A172 (cell line): ENCODE data around the gene ESX1. TPM values are rescaled to one million over a fixed set of nuclear protein-coding genes. Genes with fewer than 3 reads are reported as not detected.
"Not testable (repeated sequence)": the region's sequence is repeated elsewhere in the genome, so short reads cannot be mapped to it uniquely, and the experiment has no call there.

Experiments
- DNase-seq: peaks from one replicate; pipeline ENCODE4 v3.0.0-alpha.2; 2015; ENCODE audit warnings: low spot score
- total RNA-seq: library from RNA; depleted of rRNA; stranded (reverse); fragments of >200 nt; shearing (Covaris generic); gene quantifications from 2 replicates; pipeline ENCODE4 v1.2.3, GENCODE V29; 2014; rRNA removed

The ESX1 gene
- total RNA-seq: not detected in 2 replicates

DNA sequence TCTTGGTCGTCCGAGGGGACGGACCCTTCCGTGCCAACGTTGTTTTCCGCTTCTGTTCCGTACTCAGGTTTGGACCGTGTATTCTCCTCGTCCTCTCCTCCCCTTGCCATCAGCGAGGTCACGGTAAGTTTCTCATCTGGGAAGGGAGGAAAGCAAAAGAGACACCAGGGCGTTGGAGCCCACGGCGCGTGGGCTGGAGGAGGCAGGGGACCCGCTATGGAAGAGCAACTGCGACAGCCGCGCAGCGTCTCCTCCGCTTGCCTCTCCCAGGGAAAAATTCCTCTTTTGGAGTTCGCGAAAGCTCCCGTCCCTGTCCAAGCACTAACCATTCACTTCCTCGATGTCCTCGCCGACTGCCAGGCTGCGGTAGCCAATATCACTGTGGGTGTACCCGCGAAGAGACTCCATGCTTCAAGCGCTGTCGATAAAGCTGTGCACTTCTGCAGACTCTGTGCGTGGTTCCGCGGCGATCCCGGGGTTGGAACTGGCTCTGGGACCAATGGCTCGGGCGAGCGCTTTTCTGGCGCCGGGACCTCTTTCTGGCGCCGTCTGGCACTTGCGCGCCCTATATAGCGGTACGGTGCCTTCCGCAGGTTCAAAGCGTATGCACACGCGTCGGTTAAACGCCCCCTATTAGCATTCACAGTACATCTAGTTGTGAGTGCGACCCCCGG, at the start of gene ESX1:
TSS of gene ESX1 (minus strand) at position 492 of the 674 bp plus-strand sequence. CDS start at position 408, 84 bp downstream.
- DNase-seq: no peak

DNA sequence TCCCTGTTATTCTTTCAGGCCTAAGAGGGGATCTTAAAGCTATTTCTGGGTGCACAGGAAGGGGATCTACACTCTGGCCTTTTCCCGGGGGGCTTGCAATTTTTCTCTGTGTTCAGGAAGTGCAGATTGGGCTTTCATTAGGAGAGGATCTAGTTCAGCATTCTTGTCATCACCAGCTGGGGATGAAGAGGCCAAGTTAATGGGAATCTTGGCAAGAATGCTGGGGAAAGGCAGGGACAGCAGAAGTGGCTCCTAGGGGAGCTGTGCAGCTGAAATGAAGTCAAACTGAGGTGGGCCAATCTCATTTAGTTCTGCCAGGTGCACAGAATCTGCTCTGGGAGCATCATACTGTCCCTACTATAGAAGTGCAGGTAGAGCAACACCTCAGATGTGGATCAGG, 40.9 kb upstream of the ESX1 start:
- DNase-seq: no peak

DNA sequence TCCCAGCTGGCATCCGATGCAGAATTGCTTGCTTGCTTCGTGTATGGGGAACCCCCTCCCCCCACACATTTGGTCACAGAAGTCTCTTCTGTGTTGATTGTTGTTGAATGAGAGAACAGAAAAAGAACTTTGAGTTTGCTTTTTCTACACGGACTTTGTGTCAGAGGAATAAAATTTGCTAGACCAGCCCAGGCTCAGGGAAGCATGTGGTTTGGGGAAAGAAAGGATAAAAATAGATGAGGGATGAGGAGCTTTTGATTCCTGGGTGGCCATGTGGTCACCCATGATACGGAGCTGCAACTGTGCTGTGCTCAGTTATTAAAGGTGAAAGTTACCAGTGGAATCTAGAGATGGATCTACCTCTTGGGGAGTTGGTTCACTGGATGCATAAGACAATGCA, 34.2 kb upstream of the ESX1 start:
- no peak for DNase-seq

DNA sequence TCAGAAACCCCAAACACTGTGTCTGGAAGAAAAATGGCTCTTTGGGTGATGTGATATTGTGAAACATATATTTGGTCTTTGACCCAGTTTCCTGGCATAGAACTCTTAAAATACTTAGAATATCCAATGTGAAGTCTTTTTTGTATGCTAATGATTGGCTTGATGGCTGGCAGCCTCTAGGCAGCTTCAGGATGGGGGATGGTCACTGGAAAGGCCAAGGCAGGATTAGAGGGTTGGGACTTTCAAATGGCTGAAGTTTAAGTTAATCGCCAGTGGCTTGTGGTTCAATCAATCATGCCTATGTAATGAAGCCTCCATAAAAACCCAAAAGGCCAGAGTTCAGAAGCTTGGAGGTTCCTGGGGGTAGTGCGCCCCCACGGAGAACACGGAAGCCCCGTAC, 33.5 kb upstream of the ESX1 start:
- DNase-seq: no peak

DNA sequence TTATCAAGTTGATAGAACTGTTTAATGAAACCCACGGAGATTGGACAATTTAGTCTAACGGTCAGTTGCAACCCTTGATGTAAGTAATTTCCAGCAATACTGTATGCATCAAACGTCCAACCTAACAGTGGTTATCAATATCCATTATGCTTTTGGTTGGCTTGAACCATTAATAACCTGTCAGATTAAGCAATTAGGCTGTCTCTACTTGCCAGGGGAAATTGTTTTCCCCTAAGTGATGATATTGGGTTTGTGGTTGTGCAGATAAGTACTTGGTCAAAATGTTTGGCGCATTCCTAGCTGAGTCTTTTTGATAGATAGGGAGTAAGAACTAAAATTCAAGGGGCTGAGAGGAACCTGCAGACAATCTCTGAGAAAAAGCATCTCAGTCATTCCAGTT, 30.5 kb upstream of the ESX1 start:
- DNase-seq: no peak

DNA sequence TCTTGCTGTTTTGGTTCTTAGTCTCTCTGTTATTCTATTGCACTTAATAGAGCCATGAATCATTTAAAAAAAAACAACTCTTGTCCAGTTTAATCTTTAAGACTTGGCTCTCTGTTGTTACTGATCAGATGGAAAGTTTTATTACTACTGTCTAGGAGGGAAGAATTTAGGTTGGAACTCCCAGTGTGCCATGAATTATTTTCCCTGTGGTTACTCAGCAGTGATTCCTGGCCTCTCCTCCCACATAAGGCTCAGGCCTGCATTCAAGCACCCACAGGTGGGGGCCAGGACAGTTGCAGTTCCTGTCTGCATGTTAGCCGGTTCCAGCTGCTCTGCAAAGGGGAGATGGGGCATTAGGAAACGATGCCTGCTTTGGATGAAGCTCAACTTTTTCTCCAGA, 29.8 kb upstream of the ESX1 start:
- peak; percentile 21 for DNase-seq

DNA sequence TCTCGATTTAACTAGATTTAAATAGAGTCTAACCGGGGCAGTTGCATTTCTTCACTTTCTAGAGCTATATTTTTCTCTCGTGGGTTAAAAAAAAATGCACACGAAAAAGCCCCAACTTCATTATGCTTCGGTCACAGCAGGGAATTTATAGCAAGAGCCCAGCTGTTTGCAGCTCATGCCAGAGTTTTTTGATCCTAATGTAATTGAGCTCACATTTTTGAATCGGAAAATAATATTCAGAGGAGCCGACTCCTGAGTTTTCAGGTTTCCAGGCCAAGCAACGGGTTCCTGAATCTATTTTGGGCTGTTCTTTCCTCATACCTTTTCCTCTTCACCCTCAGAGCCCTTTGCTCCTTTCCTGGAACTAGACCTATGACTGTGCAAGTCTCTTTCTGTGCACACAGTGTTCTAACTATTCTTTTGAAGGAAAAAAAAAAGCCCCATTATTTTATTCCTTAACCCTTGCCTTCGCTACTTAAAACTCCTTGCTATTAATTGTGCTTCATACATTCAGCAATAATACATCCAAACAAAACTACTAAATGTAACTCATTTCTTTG, 27.5 kb upstream of the ESX1 start:
- no peak for DNase-seq

DNA sequence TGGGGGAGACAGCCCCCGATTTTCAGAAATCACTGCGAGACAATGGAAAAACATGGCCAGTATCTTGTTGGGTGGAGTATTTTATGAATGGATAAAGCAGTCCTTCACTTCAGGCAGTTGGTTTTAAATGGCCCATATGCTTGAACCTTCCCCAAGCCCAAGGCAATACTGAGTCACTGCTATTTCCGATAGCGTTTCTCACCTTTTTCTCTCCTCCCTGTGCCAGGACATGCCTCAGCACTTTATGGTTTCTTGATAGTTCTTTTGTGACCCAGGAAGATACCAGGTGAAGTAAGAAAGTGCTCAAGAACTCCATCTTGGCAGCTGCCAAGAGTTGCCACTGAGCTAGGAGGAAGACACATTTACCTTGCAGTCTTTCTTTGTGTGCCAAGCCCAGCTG, 26.8 kb upstream of the ESX1 start:
- no peak for DNase-seq

DNA sequence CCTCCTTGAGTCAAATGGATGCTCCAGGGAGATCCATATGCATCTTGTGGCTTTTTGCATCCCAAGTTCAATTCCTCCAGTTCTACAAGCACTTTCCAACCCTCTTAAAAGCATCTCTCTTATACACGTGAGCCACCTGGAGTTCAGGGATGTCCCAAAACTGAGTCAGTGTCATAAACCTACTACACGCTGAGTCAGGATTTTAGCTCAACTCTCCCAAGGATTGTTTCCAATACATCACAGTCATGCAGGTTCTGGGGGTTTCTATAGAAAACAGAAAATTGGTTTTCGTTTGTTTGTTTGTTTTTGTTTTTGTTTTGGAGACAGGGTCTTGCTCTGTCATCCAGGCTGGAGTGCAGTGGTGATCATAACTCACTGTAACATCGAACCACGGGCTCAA, 25.9 kb upstream of the ESX1 start:
- no peak for DNase-seq

DNA sequence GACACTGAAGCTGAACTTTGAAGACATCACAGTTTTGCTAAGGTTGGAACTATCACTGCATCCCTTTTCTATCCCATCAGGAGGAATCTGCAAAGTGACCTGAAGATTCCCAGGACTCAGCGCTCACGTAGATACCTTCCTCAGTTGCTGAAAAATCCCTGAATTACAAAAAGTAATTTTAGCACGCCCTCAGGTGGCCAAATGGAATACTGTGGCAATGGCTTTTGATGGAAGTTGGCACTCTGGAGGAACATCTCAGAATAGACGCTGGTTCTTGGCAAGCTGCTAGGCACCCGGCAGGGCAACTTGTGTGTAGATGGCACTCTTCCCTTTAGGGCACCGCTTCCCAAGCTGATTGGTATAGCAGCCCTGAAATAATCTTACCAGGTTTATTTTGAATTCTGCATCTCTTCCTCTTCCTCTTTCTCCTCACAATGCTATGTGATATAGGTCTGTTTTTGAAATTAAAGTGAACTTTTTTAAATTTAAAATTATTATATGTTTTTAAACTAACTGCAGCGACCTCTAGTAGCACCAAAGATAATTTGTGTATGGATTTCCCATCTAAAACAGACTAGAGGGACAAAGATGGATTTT, 16.3 kb upstream of the ESX1 start:
- DNase-seq: peak; percentile 2

DNA sequence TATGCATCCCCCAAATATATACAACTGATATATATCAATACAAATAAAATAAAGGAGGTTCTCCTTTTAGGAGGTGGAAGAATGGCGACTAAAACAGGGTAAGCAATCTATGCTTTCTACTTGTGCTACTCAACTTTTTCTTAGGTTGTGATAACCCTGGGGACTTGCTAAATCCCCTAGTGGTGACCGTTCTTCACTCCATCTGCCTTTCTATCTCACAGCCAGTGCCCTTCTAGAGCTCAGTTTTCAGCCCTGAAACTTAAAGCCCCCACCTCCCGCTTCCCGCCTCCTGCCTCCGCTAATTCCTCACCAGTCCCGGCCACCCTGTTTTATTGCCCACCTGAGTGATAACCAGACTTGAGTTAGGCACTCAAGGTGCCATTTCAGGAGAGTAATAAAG, 15.5 kb upstream of the ESX1 start:
- DNase-seq: no peak

DNA sequence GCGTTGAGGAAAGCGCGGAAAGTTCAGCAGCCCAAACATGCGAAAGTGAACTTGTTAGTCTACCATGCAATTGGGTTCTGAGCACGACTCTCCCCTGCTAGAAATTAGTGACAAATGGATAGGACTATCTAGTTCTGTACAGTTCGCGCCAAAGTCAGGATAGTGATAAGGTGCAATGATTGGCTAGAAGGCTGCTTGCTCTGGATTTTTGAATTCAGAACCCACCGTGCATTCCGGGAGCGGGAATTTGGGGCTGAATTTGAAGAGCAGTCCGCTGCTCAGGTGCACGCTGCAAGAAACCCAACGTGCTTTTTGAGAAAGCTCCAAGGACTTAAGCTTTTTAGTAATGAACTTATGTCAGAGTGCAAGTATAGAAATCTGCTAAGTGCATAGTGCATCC, 732 bp upstream of the ESX1 start:
- no peak for DNase-seq

DNA sequence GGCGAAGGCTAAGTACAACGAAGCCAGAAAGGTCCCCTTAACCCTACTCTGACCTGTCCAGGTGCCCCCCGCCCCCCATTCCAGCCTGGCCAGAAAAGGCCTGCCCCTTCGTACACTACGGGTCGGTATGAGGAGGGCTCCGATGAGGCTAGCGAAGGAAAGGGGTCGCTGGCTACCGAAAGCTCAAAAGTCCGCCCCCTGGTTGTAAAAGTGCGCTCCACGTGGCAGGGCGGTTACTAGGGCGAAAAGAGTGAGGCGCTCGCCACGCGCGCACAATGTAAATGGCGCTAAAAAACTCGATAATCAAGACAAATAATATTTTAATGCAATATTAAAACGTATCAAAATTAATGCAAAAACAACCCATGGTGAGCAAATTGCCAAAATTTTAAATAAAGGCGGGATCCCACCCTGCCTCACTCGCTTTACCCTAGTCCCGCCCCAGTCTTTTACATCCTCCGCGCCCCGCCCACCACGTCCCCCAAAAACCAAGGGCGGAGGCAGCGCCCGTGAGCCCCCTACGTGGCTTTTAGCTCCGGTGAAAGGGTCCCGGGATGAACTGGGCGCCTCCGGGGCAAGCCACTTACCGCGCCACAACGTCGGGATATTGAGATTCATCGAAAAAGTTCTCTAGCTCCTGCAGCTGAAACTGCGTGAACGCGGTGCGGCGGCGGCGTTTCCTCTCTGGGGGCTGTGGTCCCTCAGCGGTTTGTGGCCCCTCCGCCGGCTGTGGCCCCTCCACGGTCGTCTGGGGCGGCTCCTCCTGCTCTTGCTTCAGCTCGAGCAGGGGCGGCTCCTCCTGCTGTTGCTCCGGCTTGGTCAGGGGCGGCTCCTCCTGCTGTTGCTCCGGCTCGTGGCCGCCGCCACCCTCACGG, 929 bp downstream of the ESX1 start:
- DNase-seq: no peak

DNA sequence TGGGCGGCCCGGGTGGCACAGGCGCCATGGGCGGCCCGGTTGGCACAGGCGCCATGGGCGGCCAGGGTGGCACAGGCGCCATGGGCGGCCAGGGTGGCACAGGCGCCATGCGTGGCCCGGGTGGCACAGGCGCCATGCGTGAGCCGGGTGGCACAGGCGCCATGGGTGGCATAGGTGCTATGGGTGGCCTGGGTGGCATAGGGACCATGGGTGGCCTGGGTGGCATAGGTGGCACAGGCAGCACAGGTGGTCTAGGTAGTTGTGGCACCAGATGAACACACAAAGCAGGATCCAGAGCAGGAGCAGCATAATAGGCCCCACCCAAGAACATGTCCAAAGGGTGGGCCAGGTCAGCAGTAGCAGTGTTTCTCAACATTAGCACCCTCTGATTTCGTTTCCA, 4.3 kb downstream of the ESX1 start:
- DNase-seq: no peak

DNA sequence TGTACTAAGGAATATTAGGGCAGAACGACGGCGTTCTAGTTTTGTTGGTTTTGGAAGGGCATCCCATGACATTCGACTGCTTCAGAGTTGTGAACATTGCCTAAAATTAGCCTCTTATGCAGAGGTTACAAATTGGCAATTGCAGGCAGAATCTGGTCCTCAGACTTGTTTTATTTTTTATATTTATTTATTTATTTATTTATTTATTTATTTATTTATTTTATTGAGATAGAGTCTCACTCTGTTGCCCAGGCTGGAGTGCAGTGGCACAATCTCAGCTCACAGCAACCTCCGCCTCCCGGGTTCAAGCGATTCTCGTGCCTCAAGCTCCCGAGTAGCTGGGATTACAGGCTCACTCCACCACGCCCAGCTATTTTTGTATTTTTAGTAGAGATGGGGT, 24.7 kb downstream of the ESX1 start:
- DNase-seq: not testable (repeated sequence)

DNA sequence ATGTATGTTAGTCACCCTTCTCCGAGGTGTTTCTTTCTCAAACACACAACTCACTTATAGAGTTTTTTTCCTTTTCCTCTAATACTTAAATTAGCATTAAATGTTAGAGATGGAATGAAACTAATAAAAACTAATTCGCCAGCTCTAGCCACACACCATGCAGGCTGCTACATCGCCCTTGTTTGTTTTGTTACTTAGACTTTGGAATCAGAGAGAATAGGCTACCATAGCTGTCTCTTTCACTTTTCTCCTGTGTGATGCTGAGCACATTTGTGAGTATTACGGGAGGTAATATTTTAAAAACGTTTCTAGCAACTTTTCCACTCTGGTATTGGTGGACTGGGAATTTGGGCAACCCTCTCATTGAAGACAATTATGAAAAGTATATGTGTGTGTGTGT, 43.5 kb downstream of the ESX1 start:
- DNase-seq: no peak

DNA sequence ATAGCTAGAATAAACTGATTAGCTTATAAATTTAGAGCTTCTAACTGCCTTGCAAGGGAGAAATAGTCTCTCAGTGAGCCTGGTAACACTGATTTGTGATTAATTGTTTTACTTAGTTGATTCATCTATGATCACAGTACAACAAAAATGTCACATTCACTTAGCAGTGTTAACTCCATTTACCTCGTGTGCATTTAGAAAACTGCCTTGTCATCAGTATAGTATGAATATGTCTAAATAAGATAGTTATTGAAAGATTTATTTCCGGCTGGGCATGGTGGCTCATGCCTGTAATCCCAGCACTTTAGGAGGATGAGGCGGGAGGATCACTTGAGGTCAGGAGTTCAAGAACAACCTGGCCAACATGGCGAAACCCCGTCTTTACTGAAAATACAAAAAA, 49.2 kb downstream of the ESX1 start:
- DNase-seq: no peak

Other genes with a start within 250 kb of the ESX1 start
- gene H2BW1, start 241.2 kb downstream of the ESX1 start, total RNA-seq: not detected in 2 replicates
- not detected in 2 replicates for gene H2BW2, start 215.0 kb downstream of the ESX1 start, total RNA-seq
- 2.9 and 4.2 TPM in 2 replicates for gene TMSB15C, start 178.7 kb downstream of the ESX1 start, total RNA-seq
- 0.60 TPM in 1 of 2 replicates, not detected in the other for gene ZCCHC18, start 142.4 kb downstream of the ESX1 start, total RNA-seq
- 0.84 and 6.6 TPM in 2 replicates for gene SLC25A53, start 97.9 kb downstream of the ESX1 start, total RNA-seq
- 18.5 and 20.0 TPM in 2 replicates for gene FAM199X, start 88.5 kb downstream of the ESX1 start, total RNA-seq